Measurements from ENCODE around the gene PCDH1. TPM values are rescaled to one million over a fixed set of nuclear protein-coding genes. Genes with fewer than 3 reads are reported as not detected.
"Not testable (repeated sequence)": the region's sequence is repeated elsewhere in the genome, so short reads cannot be mapped to it uniquely, and the experiment has no call there.

PCDH1 gene
- 16.1 TPM for total RNA-seq
- long read RNA-seq, transcript PCDH1-203 (3 exons, 3,827 nt), result major isoform, 12 of 17 reads
- long read RNA-seq, partial matches to known transcripts, result 1 of 17 reads
- long read RNA-seq, other reads (novel, unspliced or antisense), result 4 of 17 reads

GRCh38 chr5:141878186-141878710, at the start of gene PCDH1:
Gene PCDH1, minus strand, starts transcription at chr5:141878410. Its CDS starts 148 bp downstream, at chr5:141878262.
- Histone ChIP-seq H3K4me1 (peaks cover 93% of the 10 kb centered on the region), H3K9me3 (replicated peaks) (no peaks in the 10 kb centered on the region), H3K27ac (replicated peaks) (peak within 1 kb of the TSS; percentile 95), H3K36me3 (no peaks in the 10 kb centered on the region), H3K27me3 (ENCODE audit: low read depth) (peaks cover 83% of the 10 kb centered on the region), H3K4me3 (peak within 1 kb of the TSS; percentile 83)
- TF ChIP-seq CTCF (IDR thresholded peaks at IDR 0.05; ENCODE audit: borderline replicate concordance), result no peak
- intact Hi-C loops (cut with micrococcal nuclease), result loop anchor here (10.0 kb wide), 1 partner anchor 173 kb away; no protein-coding TSS in a partner anchor
- DNase-seq, result peak; percentile 53

- no peak for DNase-seq
- Histone ChIP-seq H3K27me3 (ENCODE audit: low read depth) (no peaks in the 10 kb centered on the region), H3K4me3 (no peak overlapping the region), H3K4me1 (peaks cover 72% of the 10 kb centered on the region), H3K9me3 (replicated peaks) (no peaks in the 10 kb centered on the region), H3K36me3 (peaks cover 68% of the 10 kb centered on the region), H3K27ac (replicated peaks) (peak overlapping the region; percentile 76)
- TF ChIP-seq CTCF (IDR thresholded peaks at IDR 0.05; ENCODE audit: borderline replicate concordance), result no peak
- intact Hi-C loops (cut with micrococcal nuclease), result no loop called here
These were observed 48.2 kb upstream of the PCDH1 start for GRCh38 chr5:141926434-141926833.

DNA sequence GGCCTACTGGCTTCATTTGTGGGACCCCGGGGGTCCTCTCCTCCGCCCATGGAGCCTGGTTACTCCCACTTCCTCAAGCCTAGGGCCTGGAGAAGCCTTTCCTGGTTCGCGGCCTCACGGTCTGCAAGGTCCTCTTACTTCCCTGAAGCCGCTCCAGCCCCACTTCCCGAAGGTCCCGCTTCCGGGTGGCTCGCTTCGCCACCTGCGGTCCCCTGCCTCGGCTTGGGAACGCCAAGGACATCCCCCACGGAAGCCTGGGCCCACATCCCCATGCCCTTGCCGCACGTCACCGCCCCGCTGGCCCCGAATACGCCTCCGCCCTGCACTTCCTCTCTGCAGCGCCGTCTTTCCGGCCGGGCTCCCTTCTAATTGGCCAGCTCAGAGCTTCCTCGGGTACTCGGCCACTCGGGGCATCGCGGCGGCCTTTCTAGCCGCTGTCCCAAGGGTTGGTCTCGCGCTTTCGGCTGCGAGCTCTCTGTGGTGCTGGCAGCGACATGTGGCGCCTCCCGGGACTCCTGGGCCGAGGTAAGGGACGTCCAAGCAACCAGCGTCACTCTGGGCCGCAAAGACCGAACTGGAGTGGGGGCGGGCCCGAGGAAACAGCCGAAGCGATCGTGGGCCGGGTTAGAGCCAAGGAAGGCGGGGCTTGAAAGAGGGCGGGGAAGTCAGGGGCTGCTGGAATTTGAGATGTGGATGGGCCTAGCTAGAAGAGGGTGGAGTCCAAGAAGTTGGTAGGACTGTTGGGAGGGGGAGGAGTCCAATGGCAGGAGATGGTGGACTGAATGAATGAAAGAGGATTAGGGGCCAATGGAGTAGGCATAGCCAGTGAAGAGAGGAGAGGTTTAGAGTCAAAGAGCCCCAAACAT, 45.5 kb upstream of the PCDH1 start, which contains the start of gene DELE1:
DELE1 (plus strand) TSS at position 424 of the 866 bp plus-strand sequence; CDS start at position 495, 71 bp downstream.
- H3K27ac ChIP-seq (replicated peaks), result peak within 1 kb of the TSS; percentile 97
- peak; percentile 97 for DNase-seq
- H3K4me3 ChIP-seq, result peak within 1 kb of the TSS; percentile 76
- intact Hi-C loops (cut with micrococcal nuclease), result no loop called here
- H3K4me1 ChIP-seq, result peaks cover 56% of the 10 kb centered on the region
- H3K9me3 ChIP-seq (replicated peaks), result no peaks in the 10 kb centered on the region
- no peaks in the 10 kb centered on the region for H3K27me3 ChIP-seq (ENCODE audit: low read depth)
- no peak for TF ChIP-seq CTCF (IDR thresholded peaks at IDR 0.05; ENCODE audit: borderline replicate concordance)
- peaks cover 41% of the 10 kb centered on the region for H3K36me3 ChIP-seq

- Histone ChIP-seq H3K4me3 (peak overlapping the region; percentile 76), H3K4me1 (peaks cover 49% of the 10 kb centered on the region), H3K36me3 (peaks cover 33% of the 10 kb centered on the region), H3K27ac (replicated peaks) (peak overlapping the region; percentile 97)
- H3K27me3 ChIP-seq (ENCODE audit: low read depth); DNase-seq; intact Hi-C loops (cut with micrococcal nuclease); H3K9me3 ChIP-seq (replicated peaks): not testable (repeated sequence)
These were observed 44.7 kb upstream of the PCDH1 start for GRCh38 chr5:141922827-141923447.

DNA sequence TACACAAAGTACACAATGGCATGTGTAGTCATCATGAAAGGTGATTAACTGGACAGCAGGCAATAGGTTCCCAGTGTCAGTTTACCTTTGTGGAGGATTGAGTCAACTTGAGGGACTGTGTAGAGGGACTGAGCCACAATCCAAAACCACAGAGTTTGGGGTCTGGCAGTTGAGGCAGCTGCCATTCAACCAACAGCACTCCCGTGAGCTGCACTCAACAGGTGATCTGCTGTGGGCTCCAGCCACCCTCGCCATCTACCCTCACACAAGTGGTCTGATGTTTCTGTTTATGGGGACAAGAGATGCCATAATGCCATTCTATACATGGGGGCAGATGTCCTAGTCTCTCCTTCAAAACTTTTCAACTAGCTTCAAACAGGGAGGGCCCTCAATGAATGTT, 42.6 kb upstream of the PCDH1 start:
- H3K27me3 ChIP-seq (ENCODE audit: low read depth), result no peaks in the 10 kb centered on the region
- H3K36me3 ChIP-seq, result peaks cover 12% of the 10 kb centered on the region
- no peak for DNase-seq
- TF ChIP-seq CTCF (IDR thresholded peaks at IDR 0.05; ENCODE audit: borderline replicate concordance), result no peak
- intact Hi-C loops (cut with micrococcal nuclease), result no loop called here
- no peaks in the 10 kb centered on the region for H3K9me3 ChIP-seq (replicated peaks)
- H3K4me3 ChIP-seq, result no peak overlapping the region
- no peak overlapping the region for H3K27ac ChIP-seq (replicated peaks)
- H3K4me1 ChIP-seq, result peaks cover 32% of the 10 kb centered on the region
